ENCODE results near the gene PCDHGA3. TPM values are rescaled to one million over a fixed set of nuclear protein-coding genes. Genes with fewer than 3 reads are reported as not detected.
"Not testable (repeated sequence)": the region's sequence is repeated elsewhere in the genome, so short reads cannot be mapped to it uniquely, and the experiment has no call there.

The PCDHGA3 gene
- total RNA-seq, 1 experiment from 2014 or later: 0.97 TPM

DNA sequence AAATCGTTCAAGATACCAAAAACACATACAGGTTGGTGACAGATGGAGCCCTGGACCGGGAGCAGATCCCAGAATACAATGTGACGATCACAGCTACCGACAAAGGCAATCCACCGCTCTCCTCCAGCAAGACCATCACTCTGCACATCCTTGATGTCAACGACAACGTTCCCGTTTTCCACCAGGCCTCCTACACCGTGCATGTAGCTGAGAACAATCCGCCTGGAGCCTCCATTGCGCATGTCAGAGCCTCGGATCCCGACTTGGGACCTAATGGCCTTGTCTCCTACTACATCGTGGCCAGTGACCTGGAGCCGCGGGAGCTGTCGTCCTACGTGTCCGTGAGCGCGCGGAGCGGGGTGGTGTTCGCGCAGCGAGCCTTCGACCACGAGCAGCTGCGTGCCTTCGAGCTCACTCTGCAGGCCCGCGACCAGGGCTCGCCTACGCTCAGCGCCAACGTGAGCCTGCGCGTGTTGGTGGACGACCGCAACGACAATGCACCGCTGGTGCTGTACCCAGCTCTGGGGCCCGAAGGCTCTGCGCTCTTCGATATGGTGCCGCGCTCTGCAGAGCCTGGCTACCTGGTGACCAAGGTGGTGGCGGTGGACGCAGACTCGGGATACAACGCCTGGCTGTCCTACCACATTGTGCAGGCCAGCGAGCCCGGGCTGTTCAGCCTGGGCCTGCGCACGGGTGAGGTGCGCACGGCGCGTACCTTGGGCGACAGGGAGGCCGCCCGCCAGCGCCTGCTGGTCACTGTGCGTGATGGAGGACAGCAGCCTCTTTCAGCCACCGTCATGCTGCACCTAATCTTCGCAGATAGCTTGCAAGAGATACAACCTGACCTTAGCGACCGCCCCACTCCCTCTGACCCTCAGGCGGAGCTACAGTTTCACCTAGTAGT, 28.2 kb downstream of the PCDHGA3 start:
- CTCF ChIA-PET: no interaction called here
- TF ChIP-seq, protein P1, sequence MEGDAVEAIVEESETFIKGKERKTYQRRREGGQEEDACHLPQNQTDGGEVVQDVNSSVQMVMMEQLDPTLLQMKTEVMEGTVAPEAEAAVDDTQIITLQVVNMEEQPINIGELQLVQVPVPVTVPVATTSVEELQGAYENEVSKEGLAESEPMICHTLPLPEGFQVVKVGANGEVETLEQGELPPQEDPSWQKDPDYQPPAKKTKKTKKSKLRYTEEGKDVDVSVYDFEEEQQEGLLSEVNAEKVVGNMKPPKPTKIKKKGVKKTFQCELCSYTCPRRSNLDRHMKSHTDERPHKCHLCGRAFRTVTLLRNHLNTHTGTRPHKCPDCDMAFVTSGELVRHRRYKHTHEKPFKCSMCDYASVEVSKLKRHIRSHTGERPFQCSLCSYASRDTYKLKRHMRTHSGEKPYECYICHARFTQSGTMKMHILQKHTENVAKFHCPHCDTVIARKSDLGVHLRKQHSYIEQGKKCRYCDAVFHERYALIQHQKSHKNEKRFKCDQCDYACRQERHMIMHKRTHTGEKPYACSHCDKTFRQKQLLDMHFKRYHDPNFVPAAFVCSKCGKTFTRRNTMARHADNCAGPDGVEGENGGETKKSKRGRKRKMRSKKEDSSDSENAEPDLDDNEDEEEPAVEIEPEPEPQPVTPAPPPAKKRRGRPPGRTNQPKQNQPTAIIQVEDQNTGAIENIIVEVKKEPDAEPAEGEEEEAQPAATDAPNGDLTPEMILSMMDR (conservative IDR thresholded peaks at IDR 0.05; ENCODE audit: low read depth, low read length): no peak
- no peak for TF ChIP-seq EZH2 (IDR thresholded peaks at IDR 0.05; ENCODE audit: borderline replicate concordance, low read depth, low read length, poor library complexity, severe bottlenecking)
- POLR2A ChIA-PET (ENCODE audit: low non-redundant PET): interaction anchor here (0.6 kb wide), 1 partner anchor 37 kb away, joined by 3 read pairs; no protein-coding TSS in a partner anchor
- H3K27ac ChIP-seq (ENCODE audit: low read depth, low read length, poor library complexity, severe bottlenecking): no peak overlapping the region
- intact Hi-C loops (cut with micrococcal nuclease; ENCODE audit: unreplicated experiment): no loop called here
- H3K4me3 ChIP-seq (ENCODE audit: low read depth, low read length, poor library complexity, severe bottlenecking): no peak overlapping the region
- no peak for DNase-seq (ENCODE audit: low spot score)
- H3K27me3 ChIP-seq (replicated peaks; ENCODE audit: insufficient read depth, low read depth, low read length, poor library complexity): no peaks in the 10 kb centered on the region
- H3K36me3 ChIP-seq (ENCODE audit: insufficient read depth, low read length, poor library complexity, severe bottlenecking): no peaks in the 10 kb centered on the region
- BruUV-seq (replicated peaks): no TSS peak
- peaks cover 25% of the 10 kb centered on the region for H3K9me3 ChIP-seq (ENCODE audit: low read depth, low read length, poor library complexity, severe bottlenecking)
- no peaks in the 10 kb centered on the region for H3K4me1 ChIP-seq (ENCODE audit: insufficient read depth, low read length, poor library complexity, severe bottlenecking)

- TF ChIP-seq EZH2 (IDR thresholded peaks at IDR 0.05; ENCODE audit: borderline replicate concordance, low read depth, low read length, poor library complexity, severe bottlenecking): no peak
- TF ChIP-seq, protein P1 (conservative IDR thresholded peaks at IDR 0.05; ENCODE audit: low read depth, low read length): peak; percentile 69
- H3K9me3 ChIP-seq (ENCODE audit: low read depth, low read length, poor library complexity, severe bottlenecking): peaks cover 30% of the 10 kb centered on the region
Observed at GRCh38 chr5:141373673-141374317, 30.2 kb downstream of the PCDHGA3 start, which contains the start of gene PCDHGA6. Gene PCDHGA6 (plus strand): TSS chr5:141373891. CDS start chr5:141374084, 193 bp downstream.

DNA sequence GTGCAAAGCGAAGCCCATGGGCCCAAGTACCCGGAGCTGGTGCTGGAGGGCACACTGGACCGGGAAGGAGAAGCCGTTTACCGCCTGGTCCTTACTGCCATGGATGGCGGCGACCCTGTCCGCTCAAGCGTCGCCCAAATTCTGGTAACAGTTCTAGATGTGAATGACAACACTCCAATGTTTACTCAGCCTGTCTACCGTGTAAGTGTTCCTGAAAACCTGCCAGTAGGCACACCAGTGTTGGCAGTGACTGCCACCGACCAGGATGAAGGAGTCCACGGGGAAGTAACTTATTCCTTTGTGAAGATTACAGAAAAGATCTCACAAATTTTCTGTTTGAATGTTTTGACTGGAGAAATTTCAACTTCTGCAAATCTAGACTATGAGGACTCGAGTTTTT, 31.0 kb downstream of the PCDHGA3 start:
- no peaks in the 10 kb centered on the region for H3K27me3 ChIP-seq (replicated peaks; ENCODE audit: insufficient read depth, low read depth, low read length, poor library complexity)
- intact Hi-C loops (cut with micrococcal nuclease; ENCODE audit: unreplicated experiment): no loop called here
- H3K9me3 ChIP-seq (ENCODE audit: low read depth, low read length, poor library complexity, severe bottlenecking): peaks cover 33% of the 10 kb centered on the region
- no peaks in the 10 kb centered on the region for H3K36me3 ChIP-seq (ENCODE audit: insufficient read depth, low read length, poor library complexity, severe bottlenecking)
- no peaks in the 10 kb centered on the region for H3K4me1 ChIP-seq (ENCODE audit: insufficient read depth, low read length, poor library complexity, severe bottlenecking)
- ChIA-PET CTCF (interaction anchor here (1.0 to 1.4 kb wide), 4 partner anchors 151 to 189 kb away, joined by 5 to 13 read pairs (median 10); partner anchors contain the start of gene PCDHB14), POLR2A (ENCODE audit: low non-redundant PET) (no interaction called here)
- DNase-seq (ENCODE audit: low spot score): no peak
- H3K27ac ChIP-seq (ENCODE audit: low read depth, low read length, poor library complexity, severe bottlenecking): no peak overlapping the region
- BruUV-seq (replicated peaks): no TSS peak
- peak overlapping the region; percentile 51 for H3K4me3 ChIP-seq (ENCODE audit: low read depth, low read length, poor library complexity, severe bottlenecking)
- TF ChIP-seq, protein P1 (conservative IDR thresholded peaks at IDR 0.05; ENCODE audit: low read depth, low read length): no peak
- no peak for TF ChIP-seq EZH2 (IDR thresholded peaks at IDR 0.05; ENCODE audit: borderline replicate concordance, low read depth, low read length, poor library complexity, severe bottlenecking)

More at GRCh38 chr5:141373673-141374317, 30.2 kb downstream of the PCDHGA3 start, which contains the start of gene PCDHGA6:
- ChIA-PET CTCF (interaction anchor here (0.6 to 1.4 kb wide), 5 partner anchors 151 to 194 kb away, joined by 3 to 13 read pairs (median 8); partner anchors contain the start of gene PCDHB14), POLR2A (ENCODE audit: low non-redundant PET) (no interaction called here)
- Histone ChIP-seq H3K27me3 (replicated peaks; ENCODE audit: insufficient read depth, low read depth, low read length, poor library complexity) (no peaks in the 10 kb centered on the region), H3K4me3 (ENCODE audit: low read depth, low read length, poor library complexity, severe bottlenecking) (peak within 1 kb of the TSS; percentile 51), H3K36me3 (ENCODE audit: insufficient read depth, low read length, poor library complexity, severe bottlenecking) (no peaks in the 10 kb centered on the region), H3K4me1 (ENCODE audit: insufficient read depth, low read length, poor library complexity, severe bottlenecking) (no peaks in the 10 kb centered on the region), H3K27ac (ENCODE audit: low read depth, low read length, poor library complexity, severe bottlenecking) (peak within 1 kb of the TSS; percentile 59)
- TSS peak; percentile 40 for BruUV-seq (replicated peaks)
- peak; percentile 70 for DNase-seq (ENCODE audit: low spot score)
- intact Hi-C loops (cut with micrococcal nuclease; ENCODE audit: unreplicated experiment): loop anchor here (1.0 kb wide), 1 partner anchor 188 kb away; no protein-coding TSS in a partner anchor

DNA sequence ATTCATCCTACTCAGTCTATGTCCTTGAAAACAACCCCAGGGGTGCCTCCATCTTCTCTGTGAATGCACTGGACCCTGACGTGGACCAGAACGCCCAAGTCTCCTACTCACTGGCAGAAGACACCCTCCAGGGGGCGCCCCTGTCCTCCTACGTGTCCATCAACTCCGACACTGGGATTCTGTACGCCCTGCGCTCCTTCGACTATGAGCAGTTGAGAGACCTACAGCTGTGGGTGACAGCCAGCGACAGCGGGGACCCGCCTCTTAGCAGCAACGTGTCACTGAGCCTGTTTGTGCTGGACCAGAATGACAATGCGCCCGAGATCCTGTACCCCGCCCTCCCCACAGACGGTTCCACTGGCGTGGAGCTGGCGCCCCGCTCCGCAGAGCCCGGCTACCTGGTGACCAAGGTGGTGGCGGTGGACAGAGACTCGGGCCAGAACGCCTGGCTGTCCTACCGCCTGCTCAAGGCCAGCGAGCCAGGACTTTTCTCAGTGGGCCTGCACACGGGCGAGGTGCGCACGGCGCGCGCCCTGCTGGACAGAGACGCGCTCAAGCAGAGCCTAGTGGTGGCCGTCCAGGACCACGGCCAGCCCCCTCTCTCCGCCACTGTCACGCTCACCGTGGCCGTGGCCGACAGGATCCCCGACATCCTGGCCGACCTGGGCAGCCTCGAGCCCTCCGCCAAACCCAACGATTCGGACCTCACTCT, 32.0 kb downstream of the PCDHGA3 start:
- BruUV-seq (replicated peaks); DNase-seq (ENCODE audit: low spot score); H3K4me3 ChIP-seq (ENCODE audit: low read depth, low read length, poor library complexity, severe bottlenecking); H3K27me3 ChIP-seq (replicated peaks; ENCODE audit: insufficient read depth, low read depth, low read length, poor library complexity); H3K36me3 ChIP-seq (ENCODE audit: insufficient read depth, low read length, poor library complexity, severe bottlenecking); H3K27ac ChIP-seq (ENCODE audit: low read depth, low read length, poor library complexity, severe bottlenecking); intact Hi-C loops (cut with micrococcal nuclease; ENCODE audit: unreplicated experiment); H3K4me1 ChIP-seq (ENCODE audit: insufficient read depth, low read length, poor library complexity, severe bottlenecking): not testable (repeated sequence)
- ChIA-PET CTCF (interaction anchor here (0.7 kb wide), 1 partner anchor 134 kb away, joined by 5 read pairs; no protein-coding TSS in a partner anchor), POLR2A (ENCODE audit: low non-redundant PET) (interaction anchor here (0.5 kb wide), 1 partner anchor 217 kb away, joined by 6 read pairs; no protein-coding TSS in a partner anchor)
- H3K9me3 ChIP-seq (ENCODE audit: low read depth, low read length, poor library complexity, severe bottlenecking): peaks cover 35% of the 10 kb centered on the region

All from A673 (cell line).